Tibial artery (tissue), 4 donors: ENCODE measurements around the gene DYNLRB2.

ENCODE experiments used
- DNase-seq, 2 donors: peaks; one replicate each; pipeline ENCODE4 v3.0.0-alpha.2; 2019
- H3K27ac ChIP-seq, 2 donors: fragments of 200-600 bp; sonication (generic) in 1 of 2; 1 replicate in 1 of 2; 2 replicates in 1 of 2; pipeline ENCODE4 v1.5.1; 2018 to 2019; ENCODE audit warnings: mild to moderate bottlenecking in 1 of 2
- H3K27me3 ChIP-seq, 2 donors: fragments of 200-600 bp; sonication (generic) in 1 of 2; one replicate each; pipeline versions ENCODE4 v1.5.1 to v1.6.0; 2016 to 2019
- H3K36me3 ChIP-seq, 3 donors: fragments of 200-600 bp; sonication (generic) in 2 of 3; one replicate each; pipeline ENCODE4 v1.5.1; 2016 to 2019; ENCODE audit warnings: mild to moderate bottlenecking in 2 of 3
- H3K4me1 ChIP-seq, 4 donors: fragments of 200-600 bp; sonication (generic) in 2 of 4; 1 replicate in 3 of 4; 2 replicates in 1 of 4; pipeline ENCODE4 v1.5.1; 2016 to 2019
- H3K4me3 ChIP-seq, 2 donors: fragments of 200-600 bp; sonication (generic) in 1 of 2; 1 replicate in 1 of 2; 2 replicates in 1 of 2; pipeline ENCODE4 v1.5.1; 2018 to 2019; ENCODE audit warnings: mild to moderate bottlenecking in 2 of 2
- H3K9me3 ChIP-seq, 3 donors: fragments of 200-600 bp; sonication (generic) in 1 of 3; one replicate each; pipeline ENCODE4 v1.5.1; 2016 to 2019
- CTCF ChIP-seq, 2 experiments: fragments of 200-600 bp in 1 of 2; fragments of 450-650 bp in 1 of 2; IDR thresholded peaks; one replicate each; pipeline ENCODE4 v1.5.1; 2017 to 2019; ENCODE audit warnings: antibody characterized with exemption in 2 of 2, mild to moderate bottlenecking in 1 of 2, moderate library complexity in 1 of 2
- intact Hi-C: fragments of 100-400 bp; cut with DNase I; formaldehyde crosslinking; loops from one replicate; pipeline ENCODE4 v1.15.0; 2023; ENCODE audit warnings: low total_unique reads

The DYNLRB2 gene

DNA sequence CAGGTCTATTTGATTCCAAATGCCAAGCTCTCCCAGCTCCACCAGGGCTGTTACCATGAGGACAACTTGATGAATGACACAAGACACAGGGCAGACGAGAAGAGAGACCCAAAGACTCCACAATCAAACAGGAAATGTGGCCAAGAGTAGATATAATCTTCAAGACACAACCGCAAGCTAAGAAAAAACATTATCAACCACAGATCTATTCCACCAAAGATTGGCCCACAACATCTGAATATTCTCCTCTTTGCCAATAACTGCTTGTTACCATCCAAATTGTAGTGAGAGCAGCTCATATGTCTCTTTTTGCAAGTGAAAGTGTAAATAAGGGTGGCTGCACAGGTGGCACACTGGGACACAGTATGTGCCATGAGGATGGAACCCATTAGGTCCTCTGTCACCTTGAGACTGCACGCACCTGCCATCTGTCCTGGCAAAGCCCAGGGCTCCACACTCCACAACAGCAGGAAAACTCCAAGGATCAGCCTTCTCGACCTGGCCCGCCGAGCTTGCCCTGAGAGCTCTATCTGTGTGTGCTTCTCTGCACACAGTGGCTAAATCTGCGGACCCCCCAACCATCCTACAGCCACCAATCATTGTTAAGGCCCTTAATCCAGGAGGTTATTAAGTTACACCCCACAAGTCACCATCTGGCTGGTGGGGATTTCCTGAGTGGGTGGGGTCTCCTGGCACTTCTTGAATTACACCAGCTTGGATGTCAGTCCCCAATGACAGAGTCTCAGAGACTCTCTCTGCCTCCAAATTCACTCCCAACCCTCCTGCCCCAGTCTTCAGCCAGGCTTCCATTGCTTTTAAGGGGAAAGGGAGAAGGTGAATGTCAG lies 50.5 kb downstream of the DYNLRB2 start:
- TF ChIP-seq CTCF (IDR thresholded peaks at IDR 0.05): no peak
- H3K4me1 ChIP-seq: no peaks in the 10 kb centered on the region
- intact Hi-C loops: no loop called here
- no peak overlapping the region for H3K27ac ChIP-seq
- no peak overlapping the region for H3K4me3 ChIP-seq
- DNase-seq: no peak
- no peaks in the 10 kb centered on the region for H3K36me3 ChIP-seq
- no peaks in the 10 kb centered on the region for H3K27me3 ChIP-seq
- H3K9me3 ChIP-seq: no peaks in the 10 kb centered on the region

DNA sequence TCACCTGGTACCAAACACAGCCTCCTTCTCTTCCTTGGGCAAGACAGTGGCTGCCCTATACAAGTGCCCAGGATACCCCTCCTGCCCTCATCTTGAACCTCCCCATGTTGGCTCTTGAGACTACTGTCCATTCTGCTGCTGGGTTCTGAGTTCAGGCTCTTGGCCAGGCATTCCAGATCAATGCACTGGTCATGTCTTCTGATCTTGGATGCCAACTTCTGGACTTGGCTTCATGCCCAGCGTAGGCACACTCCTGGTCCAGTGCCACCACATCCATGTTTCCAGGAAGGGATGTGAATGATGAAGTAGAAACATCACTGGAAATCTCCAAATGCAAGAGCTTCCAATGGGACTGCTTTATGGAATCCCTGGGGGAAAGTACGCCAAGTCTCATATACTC lies 51.5 kb downstream of the DYNLRB2 start:
- no peaks in the 10 kb centered on the region for H3K4me1 ChIP-seq
- no peak overlapping the region for H3K27ac ChIP-seq
- no peaks in the 10 kb centered on the region for H3K36me3 ChIP-seq
- H3K9me3 ChIP-seq: no peaks in the 10 kb centered on the region
- intact Hi-C loops: no loop called here
- no peaks in the 10 kb centered on the region for H3K27me3 ChIP-seq
- no peak for DNase-seq
- TF ChIP-seq CTCF (IDR thresholded peaks at IDR 0.05): no peak
- H3K4me3 ChIP-seq: no peak overlapping the region

GRCh38 chr16:80594756-80595155 lies 54.0 kb downstream of the DYNLRB2 start:
- no peaks in the 10 kb centered on the region for H3K9me3 ChIP-seq
- TF ChIP-seq CTCF (IDR thresholded peaks at IDR 0.05): no peak
- DNase-seq: no peak
- H3K4me1 ChIP-seq: no peaks in the 10 kb centered on the region
- H3K27ac ChIP-seq: no peak overlapping the region
- intact Hi-C loops: no loop called here
- H3K36me3 ChIP-seq: no peaks in the 10 kb centered on the region
- no peak overlapping the region for H3K4me3 ChIP-seq
- H3K27me3 ChIP-seq: no peaks in the 10 kb centered on the region

GRCh38 chr16:80596507-80597207 lies 55.9 kb downstream of the DYNLRB2 start:
- Histone ChIP-seq H3K27ac (no peak overlapping the region), H3K9me3 (no peaks in the 10 kb centered on the region), H3K4me1 (no peaks in the 10 kb centered on the region), H3K27me3 (no peaks in the 10 kb centered on the region), H3K36me3 (no peaks in the 10 kb centered on the region), H3K4me3 (no peak overlapping the region)
- intact Hi-C loops: no loop called here
- TF ChIP-seq CTCF (IDR thresholded peaks at IDR 0.05): no peak
- no peak for DNase-seq

GRCh38 chr16:80599466-80599865 lies 58.7 kb downstream of the DYNLRB2 start:
- intact Hi-C loops: no loop called here
- Histone ChIP-seq H3K27ac (no peak overlapping the region), H3K4me1 (no peaks in the 10 kb centered on the region), H3K4me3 (no peak overlapping the region), H3K36me3 (no peaks in the 10 kb centered on the region), H3K27me3 (no peaks in the 10 kb centered on the region), H3K9me3 (no peaks in the 10 kb centered on the region)
- no peak for DNase-seq
- no peak for TF ChIP-seq CTCF (IDR thresholded peaks at IDR 0.05)
